ENCODE measurements around the gene EIF2S1. TPM values are rescaled to one million over a fixed set of nuclear protein-coding genes. Genes with fewer than 3 reads are reported as not detected.

Gene EIF2S1
- total and polyA plus RNA-seq, 2 of the 13 experiments (the other 11 are each of a cell fraction or from before 2014, with no cell fraction given): 49.1 to 246 TPM

- TF ChIP-seq ZNF362 (CRISPR knock-in tag; IDR thresholded peaks at IDR 0.05; ENCODE audit: borderline replicate concordance): no peak
- no peak for TF ChIP-seq ZNF333 (CRISPR knock-in tag; IDR thresholded peaks at IDR 0.05; ENCODE audit: borderline replicate concordance)
- TF ChIP-seq TBX3 (IDR thresholded peaks at IDR 0.05; ENCODE audit: borderline replicate concordance): no peak
- TF ChIP-seq TBP (CRISPR knock-in tag; IDR thresholded peaks at IDR 0.05): no peak
- TF ChIP-seq ZNF691 (CRISPR knock-in tag; IDR thresholded peaks at IDR 0.05; ENCODE audit: borderline replicate concordance, low read depth): no peak
- TF ChIP-seq RARA (CRISPR knock-in tag; IDR thresholded peaks at IDR 0.05): no peak
- no peak for TF ChIP-seq PPARG (CRISPR knock-in tag; conservative IDR thresholded peaks at IDR 0.05)
- peak; percentile 49; the same call in 1 of the 2 replicates for TF ChIP-seq THRA (CRISPR knock-in tag; IDR thresholded peaks at IDR 0.05; ENCODE audit: borderline replicate concordance)
- TF ChIP-seq ZNF550 (CRISPR knock-in tag; IDR thresholded peaks at IDR 0.05; ENCODE audit: borderline replicate concordance): no peak
- no peak for TF ChIP-seq ZNF703 (CRISPR knock-in tag; IDR thresholded peaks at IDR 0.05; ENCODE audit: borderline replicate concordance)
- no peak for TF ChIP-seq CSRNP1 (CRISPR knock-in tag; IDR thresholded peaks at IDR 0.05)
- TF ChIP-seq CERS6 (CRISPR knock-in tag; IDR thresholded peaks at IDR 0.05): no peak
- TF ChIP-seq ZSCAN31 (CRISPR knock-in tag; IDR thresholded peaks at IDR 0.05; ENCODE audit: low read depth): no peak
- TF ChIP-seq FLYWCH1 (CRISPR knock-in tag; IDR thresholded peaks at IDR 0.05): no peak
- no peak for TF ChIP-seq NR3C1 (CRISPR knock-in tag; IDR thresholded peaks at IDR 0.05)
- TF ChIP-seq FUBP1 (CRISPR knock-in tag; IDR thresholded peaks at IDR 0.05; ENCODE audit: borderline replicate concordance): no peak
- TF ChIP-seq ZIK1 (CRISPR knock-in tag; IDR thresholded peaks at IDR 0.05; ENCODE audit: borderline replicate concordance, low read depth): no peak
- no peak for TF ChIP-seq ZFP36L1 (CRISPR knock-in tag; IDR thresholded peaks at IDR 0.05)
- TF ChIP-seq SRSF9 (IDR thresholded peaks at IDR 0.05; ENCODE audit: borderline replicate concordance, insufficient read depth, low read depth, low read length, poor library complexity, severe bottlenecking): no peak
- no peak for TF ChIP-seq TP53 (CRISPR knock-in tag; conservative IDR thresholded peaks at IDR 0.05)
- TF ChIP-seq ZNF576 (CRISPR knock-in tag; IDR thresholded peaks at IDR 0.05): no peak
- TF ChIP-seq ZFAT (CRISPR knock-in tag; conservative IDR thresholded peaks at IDR 0.05): no peak
These were observed 48.3 kb upstream of the EIF2S1 start (continued) for GRCh38 chr14:67311868-67312267.
